ENCODE data around the gene ASIP. TPM values are rescaled to one million over a fixed set of nuclear protein-coding genes. Genes with fewer than 3 reads are reported as not detected.

ASIP gene
- total and polyA plus RNA-seq, 2 of the 13 experiments (the other 11 are each of a cell fraction or from before 2014, with no cell fraction given) = not detected

- TF ChIP-seq DMTF1 (CRISPR knock-in tag; IDR thresholded peaks at IDR 0.05) (no peak), TP53 (CRISPR knock-in tag; conservative IDR thresholded peaks at IDR 0.05) (no peak), HES4 (CRISPR knock-in tag; IDR thresholded peaks at IDR 0.05; ENCODE audit: borderline replicate concordance) (no peak), AHR (CRISPR knock-in tag; IDR thresholded peaks at IDR 0.05) (peak; percentile 86; the same call in 1 of the 2 replicates), ZBTB4 (CRISPR knock-in tag; IDR thresholded peaks at IDR 0.05; ENCODE audit: borderline replicate concordance) (peak; percentile 60; the same call in 1 of the 2 replicates), ZNF281 (CRISPR knock-in tag; IDR thresholded peaks at IDR 0.05; ENCODE audit: borderline replicate concordance) (no peak), PAXIP1 (CRISPR knock-in tag; conservative IDR thresholded peaks at IDR 0.05) (no peak), ZBTB1 (CRISPR knock-in tag; IDR thresholded peaks at IDR 0.05; ENCODE audit: borderline replicate concordance) (no peak), HNRNPLL (IDR thresholded peaks at IDR 0.05; ENCODE audit: low read depth, low read length, poor library complexity, severe bottlenecking) (peak; percentile 98), TFDP2 (CRISPR knock-in tag; IDR thresholded peaks at IDR 0.05) (peak; percentile 84; the same call in 1 of the 2 replicates), ZNF691 (CRISPR knock-in tag; IDR thresholded peaks at IDR 0.05; ENCODE audit: borderline replicate concordance, low read depth) (peak; percentile 88; the same call in 1 of the 2 replicates), RORA (CRISPR knock-in tag; IDR thresholded peaks at IDR 0.05) (no peak)
These were observed 25.4 kb upstream of the ASIP start (continued) for GRCh38 chr20:34215711-34216381.

All from HepG2 (cell line).